HepG2 (cell line): Measurements from ENCODE around the gene CEBPA. TPM values are rescaled to one million over a fixed set of nuclear protein-coding genes. Genes with fewer than 3 reads are reported as not detected.

Source experiments
- ATAC-seq: fragments of 200-7000 bp; cut with Tn5 transposase; 3 replicates; pipeline ENCODE4 v1.9.1; 2020; ENCODE audit warnings: mild to moderate bottlenecking, moderate library complexity
- BruUV-seq: library from RNA; stranded (reverse); fragments of 400-500 nt; replicated peaks from 2 replicates; lab custom pipeline; 2021; lab: Mats Ljungman, UMichigan
- CTCF ChIA-PET: fragments of 300-600 bp; formaldehyde crosslinking; extraction: SDS; loops from one replicate; lab custom pipeline; 2021; ENCODE audit warnings: low total read pairs, inconsistent platforms, low intra/inter-chr PET ratio; lab: Yijun Ruan, JAX
- POLR2A ChIA-PET: fragments of 350-600 bp; sonication (Branson Sonifier 250); formaldehyde crosslinking; loops from one replicate; lab custom pipeline; 2020; ENCODE audit warnings: antibody characterized with exemption, inconsistent platforms; lab: Yijun Ruan, JAX
- DNase-seq: peaks from one replicate; pipeline ENCODE4 v3.0.0-alpha.2; 2015; ENCODE audit warnings: low spot score
- FAIRE-seq: peaks from 3 replicates; lab custom pipeline; 2011; peaks lifted over from hg19 to GRCh38; lab: Jason Lieb, UNC
- H2AFZ ChIP-seq: one replicate; pipeline ENCODE4 v1.6.1; 2011; ENCODE audit warnings: low read length, inconsistent platforms
- H3K27ac ChIP-seq: fragments of 300-600 bp; 3 replicates; pipeline ENCODE4 v1.8.0; 2011; ENCODE audit warnings: mixed run types, mild to moderate bottlenecking, mixed read lengths, low read length, inconsistent platforms; ENCODE audit not compliant: insufficient read depth; ENCODE audit errors: extremely low read length
- H3K27me3 ChIP-seq, 2 experiments: fragments of 200-600 bp in 1 of 2; 2 replicates in 1 of 2; 3 replicates in 1 of 2; pipeline versions ENCODE4 v1.6.0 to v1.8.0; 2011; ENCODE audit warnings: low read length in 2 of 2, mild to moderate bottlenecking in 2 of 2, moderate library complexity in 2 of 2, inconsistent platforms in 1 of 2; ENCODE audit not compliant: insufficient read depth in 2 of 2, control insufficient read depth in 1 of 2
- H3K36me3 ChIP-seq, 2 experiments: fragments of 200-600 bp in 1 of 2; replicated peaks in 1 of 2; 2 replicates in 1 of 2; 3 replicates in 1 of 2; pipeline versions ENCODE4 v1.5.1 to v1.8.0; 2011; ENCODE audit warnings: low read length in 2 of 2, inconsistent platforms in 1 of 2; ENCODE audit not compliant: insufficient read depth in 2 of 2, control insufficient read depth in 1 of 2
- H3K4me1 ChIP-seq: 2 replicates; pipeline ENCODE4 v1.5.1; 2012; ENCODE audit warnings: low read length, inconsistent platforms; ENCODE audit not compliant: insufficient read depth
- H3K4me2 ChIP-seq: 2 replicates; pipeline ENCODE4 v1.6.0; 2011; ENCODE audit warnings: low read depth, low read length, inconsistent platforms
- H3K4me3 ChIP-seq, 3 experiments: fragments of 200-600 bp in 1 of 3; sonication (generic), shearing (Covaris generic) in 1 of 3; replicated peaks in 1 of 3; 2 replicates each; pipeline ENCODE4 v1.5.1; 2011 to 2016; ENCODE audit warnings: low read length in 3 of 3, inconsistent platforms in 2 of 3, low read depth in 2 of 3, mild to moderate bottlenecking in 2 of 3, control low read depth in 1 of 3, mixed read lengths in 1 of 3; ENCODE audit not compliant: insufficient read depth in 1 of 3
- H3K79me2 ChIP-seq: one replicate; pipeline ENCODE4 v1.6.1; 2011; ENCODE audit warnings: low read length, inconsistent platforms; ENCODE audit not compliant: insufficient read depth
- H3K9ac ChIP-seq: 2 replicates; pipeline ENCODE4 v1.6.0; 2011; ENCODE audit warnings: mild to moderate bottlenecking, low read depth, low read length, inconsistent platforms; ENCODE audit not compliant: insufficient read depth
- H3K9me3 ChIP-seq: 2 replicates; pipeline ENCODE4 v1.5.1; 2012; ENCODE audit warnings: mild to moderate bottlenecking, low read length
- H4K20me1 ChIP-seq: 2 replicates; pipeline ENCODE4 v1.6.0; 2011; ENCODE audit warnings: inconsistent platforms, mild to moderate bottlenecking, low read length, moderate library complexity; ENCODE audit not compliant: insufficient read depth
- AHR ChIP-seq: IDR thresholded peaks from 2 replicates; pipeline ENCODE4 v1.6.1; 2018; ENCODE audit warnings: missing genetic modification reagents, missing compliant biosample characterization
- ARID3A ChIP-seq: IDR thresholded peaks from 2 replicates; pipeline ENCODE4 v1.6.1; 2012; ENCODE audit warnings: low read depth, low read length, improper control_type of control experiment
- BCLAF1 ChIP-seq: fragments of 450-650 bp; IDR thresholded peaks from 2 replicates; pipeline ENCODE4 v1.6.1; 2017; ENCODE audit warnings: mild to moderate bottlenecking
- FOXM1 ChIP-seq: sonication (generic); formaldehyde crosslinking; IDR thresholded peaks from 2 replicates; pipeline ENCODE4 v1.5.0; 2020; ENCODE audit warnings: missing genetic modification reagents
- HOXA5 ChIP-seq: sonication (generic); formaldehyde crosslinking; IDR thresholded peaks from 2 replicates; pipeline ENCODE4 v1.4.0; 2020; ENCODE audit warnings: missing genetic modification reagents
- MED1 ChIP-seq: sonication (generic); formaldehyde crosslinking; IDR thresholded peaks from 2 replicates; pipeline ENCODE4 v1.4.0; 2020; ENCODE audit warnings: missing genetic modification reagents
- NRL ChIP-seq: sonication (generic); formaldehyde crosslinking; IDR thresholded peaks from 2 replicates; pipeline ENCODE4 v1.5.0; 2020; ENCODE audit warnings: missing genetic modification reagents, mild to moderate bottlenecking, moderate library complexity, borderline replicate concordance
- RXRB ChIP-seq: IDR thresholded peaks from 2 replicates; pipeline ENCODE4 v1.6.1; 2016; ENCODE audit warnings: borderline replicate concordance, missing genetic modification reagents, missing compliant biosample characterization
- SNAI1 ChIP-seq: sonication (generic); formaldehyde crosslinking; IDR thresholded peaks from 2 replicates; pipeline ENCODE4 v1.5.0; 2020; ENCODE audit warnings: mild to moderate bottlenecking, missing genetic modification reagents, borderline replicate concordance
- ZBTB14 ChIP-seq: sonication (generic); formaldehyde crosslinking; IDR thresholded peaks from 2 replicates; pipeline ENCODE4 v1.4.0; 2020; ENCODE audit warnings: missing genetic modification reagents
- ZNF205 ChIP-seq: IDR thresholded peaks from 2 replicates; pipeline ENCODE4 v1.6.1; 2018; ENCODE audit warnings: missing biosample characterization, missing genetic modification reagents
- ZNF263 ChIP-seq: sonication (generic); formaldehyde crosslinking; IDR thresholded peaks from 2 replicates; pipeline ENCODE4 v1.4.0; 2020; ENCODE audit warnings: missing genetic modification reagents
- ZNF264 ChIP-seq: sonication (generic); formaldehyde crosslinking; IDR thresholded peaks from 2 replicates; pipeline ENCODE4 v1.4.0; 2020; ENCODE audit warnings: missing genetic modification reagents
- ZNF577 ChIP-seq: sonication (generic); formaldehyde crosslinking; IDR thresholded peaks from 2 replicates; pipeline ENCODE4 v1.4.0; 2020; ENCODE audit warnings: mild to moderate bottlenecking, low read depth, missing genetic modification reagents, borderline replicate concordance
- ZNF598 ChIP-seq: sonication (generic); formaldehyde crosslinking; IDR thresholded peaks from 2 replicates; pipeline ENCODE4 v1.5.1; 2020; ENCODE audit warnings: mild to moderate bottlenecking, missing genetic modification reagents, borderline replicate concordance
- ZNF629 ChIP-seq: sonication (generic); formaldehyde crosslinking; conservative IDR thresholded peaks from 2 replicates; pipeline ENCODE4 v1.5.0; 2020; ENCODE audit warnings: missing genetic modification reagents
- WGBS: methylation state at CpG from one replicate; pipeline ENCODE4 v1.1.6; 2017; ENCODE audit warnings: low lambda C conversion rate; 5-methylcytosine and 5-hydroxymethylcytosine counted together
- in situ Hi-C: cut with HindIII; loops from 2 replicates; pipeline ENCODE4 v1.10.0; 2017; ENCODE audit warnings: low pct_unique_long_range_greater_than_20kb; ENCODE audit not compliant: extremely low pct_ligation_motif_present
- intact Hi-C: fragments of 100-400 bp; cut with micrococcal nuclease; formaldehyde crosslinking; loops from one replicate; pipeline ENCODE4 v1.10.0; 2022; ENCODE audit not compliant: unreplicated experiment
- polyA plus RNA-seq, 8 experiments: library from polyadenylated mRNA; depleted of rRNA in 3 of 8; stranded (reverse) in 7 of 8; unstranded in 1 of 8; fragments of >200 nt; fragmentation: Illumina TruSeq in 4 of 8; extraction: Trizol in 4 of 8; gene quantifications; 2 replicates each; pipeline versions ENCODE4 v1.2.1 to v1.2.3, GENCODE V29; 2011 to 2016; ENCODE audit warnings: low read depth in 4 of 8, missing spikeins in 1 of 8, mixed read lengths in 1 of 8; ENCODE audit not compliant: insufficient read depth in 1 of 8
- total RNA-seq, 5 experiments: library from RNA; depleted of rRNA; stranded (reverse); fragments of >200 nt; fragmentation: Illumina TruSeq; extraction: Trizol; gene quantifications; 2 replicates each; pipeline ENCODE4 v1.2.3, GENCODE V29; 2016; ENCODE audit warnings: low read depth in 1 of 5
- TF ChIP-seq, protein P1 (sequence below): IDR thresholded peaks from 2 replicates; pipeline ENCODE4 v1.6.1; 2012; ENCODE audit warnings: inconsistent platforms

The CEBPA gene
- total and polyA plus RNA-seq, 2 of the 13 experiments (the other 11 are each of a cell fraction or from before 2014, with no cell fraction given): 24.8 to 103 TPM

DNA sequence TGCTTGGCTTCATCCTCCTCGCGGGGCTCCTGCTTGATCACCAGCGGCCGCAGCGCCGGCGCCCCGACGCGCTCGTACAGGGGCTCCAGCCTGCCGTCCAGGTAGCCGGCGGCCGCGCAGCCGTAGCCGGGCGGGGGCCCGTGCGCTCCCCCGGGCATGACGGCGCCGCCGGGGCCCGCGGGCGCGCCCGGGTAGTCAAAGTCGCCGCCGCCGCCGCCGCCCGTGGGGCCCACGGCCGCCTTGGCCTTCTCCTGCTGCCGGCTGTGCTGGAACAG lies 497 bp downstream of the CEBPA start:
- Histone ChIP-seq H3K27ac (peak overlapping the region; percentile 71), H3K9me3 (no peaks in the 10 kb centered on the region), H2AFZ (no peak overlapping the region), H3K4me1 (peaks cover 57% of the 10 kb centered on the region), H3K4me2 (peak overlapping the region; percentile 94), H3K79me2 (peaks cover 43% of the 10 kb centered on the region), H4K20me1 (peaks cover 21% of the 10 kb centered on the region; the same call in 1 of the 2 replicates), H3K4me3 (peak overlapping the region; percentile 78 to 89 (median 87)), H3K9ac (peak overlapping the region; percentile 81), H3K36me3 (no peaks in the 10 kb centered on the region; a peak in 1 of 5 replicates), H3K27me3 (no peaks in the 10 kb centered on the region)
- FAIRE-seq (no peak), ATAC-seq (no peak), DNase-seq (no peak)
- in situ Hi-C loops: loop anchor here (5.0 kb wide), 2 partner anchors 65 to 100 kb away; no protein-coding TSS in a partner anchor
- WGBS: 0% methylated on average over 2 of the region's 41 CpGs
- CTCF ChIA-PET: interaction anchor here (1.2 to 2.1 kb wide), 3 partner anchors 26 to 72 kb away, joined by 4 to 13 read pairs (median 5); partner anchors contain the start of gene CEBPG
- BruUV-seq: no TSS peak
- POLR2A ChIA-PET: interaction anchor here (1.4 to 15.1 kb wide), 21 partner anchors 10 to 125 kb away, joined by 3 to 380 read pairs (median 17); partner anchors contain the start of gene CEBPG
- no peak for TF ChIP-seq MED1
- no peak for TF ChIP-seq AHR (CRISPR knock-in tag)
- TF ChIP-seq RXRB (CRISPR knock-in tag): no peak
- no peak for TF ChIP-seq ZNF598 (CRISPR knock-in tag)
- TF ChIP-seq SNAI1 (CRISPR knock-in tag): no peak
- TF ChIP-seq, protein P1, sequence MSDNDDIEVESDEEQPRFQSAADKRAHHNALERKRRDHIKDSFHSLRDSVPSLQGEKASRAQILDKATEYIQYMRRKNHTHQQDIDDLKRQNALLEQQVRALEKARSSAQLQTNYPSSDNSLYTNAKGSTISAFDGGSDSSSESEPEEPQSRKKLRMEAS: no peak
- TF ChIP-seq ARID3A: no peak
- TF ChIP-seq ZNF264 (CRISPR knock-in tag): no peak
- TF ChIP-seq BCLAF1: no peak
- TF ChIP-seq NRL (CRISPR knock-in tag): no peak
- no peak for TF ChIP-seq ZBTB14 (CRISPR knock-in tag)
- TF ChIP-seq ZNF263: no peak
- TF ChIP-seq FOXM1 (CRISPR knock-in tag): no peak
- TF ChIP-seq ZNF205 (CRISPR knock-in tag): no peak
- no peak for TF ChIP-seq HOXA5 (CRISPR knock-in tag)
- no peak for TF ChIP-seq ZNF577 (CRISPR knock-in tag)
- no peak for TF ChIP-seq ZNF629
- intact Hi-C loops: loop anchor here (1.0 to 5.0 kb wide), 4 partner anchors 26 to 90 kb away; no protein-coding TSS in a partner anchor
